ENCODE results near the gene SMIM20. TPM values are rescaled to one million over a fixed set of nuclear protein-coding genes. Genes with fewer than 3 reads are reported as not detected.

SMIM20 gene
- total and polyA plus RNA-seq, 2 experiments from 2014 or later = 56.6 to 82.9 TPM

DNA sequence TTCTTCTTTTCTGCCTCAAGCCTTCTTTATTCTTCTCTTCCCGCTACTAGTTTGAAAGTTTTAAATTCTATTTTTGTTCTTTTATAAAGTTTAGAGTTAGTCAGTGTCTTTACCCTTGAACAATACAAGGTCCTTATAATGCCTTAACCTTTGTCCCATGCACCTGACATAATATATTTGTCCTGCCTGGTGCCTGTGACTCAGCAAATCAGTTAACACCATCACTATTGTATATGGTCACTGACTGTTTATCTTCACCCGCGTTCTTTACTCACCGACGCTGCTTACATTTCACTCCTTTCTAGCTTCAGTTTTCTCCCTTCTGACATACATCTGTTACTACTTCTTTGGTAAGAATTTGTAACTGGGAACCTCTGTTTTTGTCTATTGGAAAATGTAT is 5.7 kb downstream of the SMIM20 start:
- Mint-ChIP-seq H3K36me3 (ENCODE audit: low read depth) (peaks cover 22% of the 10 kb centered on the region), H3K27ac (peak overlapping the region; percentile 16), H3K27me3 (ENCODE audit: insufficient read depth, low read depth, poor library complexity) (peaks cover 6% of the 10 kb centered on the region), H3K4me1 (peaks cover 9% of the 10 kb centered on the region), H3K4me3 (no peak overlapping the region), H3K9me3 (no peaks in the 10 kb centered on the region; the same call in 2 of the 3 replicates)
- TF ChIP-seq EZH2 (IDR thresholded peaks at IDR 0.05; ENCODE audit: low read depth, unreplicated experiment) (no peak), NANOG (IDR thresholded peaks at IDR 0.05; ENCODE audit: borderline replicate concordance) (no peak), REST (IDR thresholded peaks at IDR 0.05; ENCODE audit: unreplicated experiment) (no peak), EZH2phosphoT487 (IDR thresholded peaks at IDR 0.05; ENCODE audit: unreplicated experiment) (no peak), JUNB (IDR thresholded peaks at IDR 0.05; ENCODE audit: unreplicated experiment) (no peak), ZNF331 (CRISPR knock-in tag; IDR thresholded peaks at IDR 0.05; ENCODE audit: low read depth) (no peak), POLR2AphosphoS5 (IDR thresholded peaks at IDR 0.05; ENCODE audit: low read depth) (no peak), CTCF (conservative IDR thresholded peaks at IDR 0.05; ENCODE audit: low read depth in 2 of 2) (no peak), ZNF114 (CRISPR knock-in tag; IDR thresholded peaks at IDR 0.05) (no peak), STAT1 (IDR thresholded peaks at IDR 0.05; ENCODE audit: unreplicated experiment) (no peak), CREB1 (CRISPR knock-in tag; IDR thresholded peaks at IDR 0.05; ENCODE audit: low read depth) (no peak)
- TF ChIP-seq, protein P1, sequence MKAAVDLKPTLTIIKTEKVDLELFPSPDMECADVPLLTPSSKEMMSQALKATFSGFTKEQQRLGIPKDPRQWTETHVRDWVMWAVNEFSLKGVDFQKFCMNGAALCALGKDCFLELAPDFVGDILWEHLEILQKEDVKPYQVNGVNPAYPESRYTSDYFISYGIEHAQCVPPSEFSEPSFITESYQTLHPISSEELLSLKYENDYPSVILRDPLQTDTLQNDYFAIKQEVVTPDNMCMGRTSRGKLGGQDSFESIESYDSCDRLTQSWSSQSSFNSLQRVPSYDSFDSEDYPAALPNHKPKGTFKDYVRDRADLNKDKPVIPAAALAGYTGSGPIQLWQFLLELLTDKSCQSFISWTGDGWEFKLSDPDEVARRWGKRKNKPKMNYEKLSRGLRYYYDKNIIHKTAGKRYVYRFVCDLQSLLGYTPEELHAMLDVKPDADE (IDR thresholded peaks at IDR 0.05) = no peak
- TF ChIP-seq, protein P2, sequence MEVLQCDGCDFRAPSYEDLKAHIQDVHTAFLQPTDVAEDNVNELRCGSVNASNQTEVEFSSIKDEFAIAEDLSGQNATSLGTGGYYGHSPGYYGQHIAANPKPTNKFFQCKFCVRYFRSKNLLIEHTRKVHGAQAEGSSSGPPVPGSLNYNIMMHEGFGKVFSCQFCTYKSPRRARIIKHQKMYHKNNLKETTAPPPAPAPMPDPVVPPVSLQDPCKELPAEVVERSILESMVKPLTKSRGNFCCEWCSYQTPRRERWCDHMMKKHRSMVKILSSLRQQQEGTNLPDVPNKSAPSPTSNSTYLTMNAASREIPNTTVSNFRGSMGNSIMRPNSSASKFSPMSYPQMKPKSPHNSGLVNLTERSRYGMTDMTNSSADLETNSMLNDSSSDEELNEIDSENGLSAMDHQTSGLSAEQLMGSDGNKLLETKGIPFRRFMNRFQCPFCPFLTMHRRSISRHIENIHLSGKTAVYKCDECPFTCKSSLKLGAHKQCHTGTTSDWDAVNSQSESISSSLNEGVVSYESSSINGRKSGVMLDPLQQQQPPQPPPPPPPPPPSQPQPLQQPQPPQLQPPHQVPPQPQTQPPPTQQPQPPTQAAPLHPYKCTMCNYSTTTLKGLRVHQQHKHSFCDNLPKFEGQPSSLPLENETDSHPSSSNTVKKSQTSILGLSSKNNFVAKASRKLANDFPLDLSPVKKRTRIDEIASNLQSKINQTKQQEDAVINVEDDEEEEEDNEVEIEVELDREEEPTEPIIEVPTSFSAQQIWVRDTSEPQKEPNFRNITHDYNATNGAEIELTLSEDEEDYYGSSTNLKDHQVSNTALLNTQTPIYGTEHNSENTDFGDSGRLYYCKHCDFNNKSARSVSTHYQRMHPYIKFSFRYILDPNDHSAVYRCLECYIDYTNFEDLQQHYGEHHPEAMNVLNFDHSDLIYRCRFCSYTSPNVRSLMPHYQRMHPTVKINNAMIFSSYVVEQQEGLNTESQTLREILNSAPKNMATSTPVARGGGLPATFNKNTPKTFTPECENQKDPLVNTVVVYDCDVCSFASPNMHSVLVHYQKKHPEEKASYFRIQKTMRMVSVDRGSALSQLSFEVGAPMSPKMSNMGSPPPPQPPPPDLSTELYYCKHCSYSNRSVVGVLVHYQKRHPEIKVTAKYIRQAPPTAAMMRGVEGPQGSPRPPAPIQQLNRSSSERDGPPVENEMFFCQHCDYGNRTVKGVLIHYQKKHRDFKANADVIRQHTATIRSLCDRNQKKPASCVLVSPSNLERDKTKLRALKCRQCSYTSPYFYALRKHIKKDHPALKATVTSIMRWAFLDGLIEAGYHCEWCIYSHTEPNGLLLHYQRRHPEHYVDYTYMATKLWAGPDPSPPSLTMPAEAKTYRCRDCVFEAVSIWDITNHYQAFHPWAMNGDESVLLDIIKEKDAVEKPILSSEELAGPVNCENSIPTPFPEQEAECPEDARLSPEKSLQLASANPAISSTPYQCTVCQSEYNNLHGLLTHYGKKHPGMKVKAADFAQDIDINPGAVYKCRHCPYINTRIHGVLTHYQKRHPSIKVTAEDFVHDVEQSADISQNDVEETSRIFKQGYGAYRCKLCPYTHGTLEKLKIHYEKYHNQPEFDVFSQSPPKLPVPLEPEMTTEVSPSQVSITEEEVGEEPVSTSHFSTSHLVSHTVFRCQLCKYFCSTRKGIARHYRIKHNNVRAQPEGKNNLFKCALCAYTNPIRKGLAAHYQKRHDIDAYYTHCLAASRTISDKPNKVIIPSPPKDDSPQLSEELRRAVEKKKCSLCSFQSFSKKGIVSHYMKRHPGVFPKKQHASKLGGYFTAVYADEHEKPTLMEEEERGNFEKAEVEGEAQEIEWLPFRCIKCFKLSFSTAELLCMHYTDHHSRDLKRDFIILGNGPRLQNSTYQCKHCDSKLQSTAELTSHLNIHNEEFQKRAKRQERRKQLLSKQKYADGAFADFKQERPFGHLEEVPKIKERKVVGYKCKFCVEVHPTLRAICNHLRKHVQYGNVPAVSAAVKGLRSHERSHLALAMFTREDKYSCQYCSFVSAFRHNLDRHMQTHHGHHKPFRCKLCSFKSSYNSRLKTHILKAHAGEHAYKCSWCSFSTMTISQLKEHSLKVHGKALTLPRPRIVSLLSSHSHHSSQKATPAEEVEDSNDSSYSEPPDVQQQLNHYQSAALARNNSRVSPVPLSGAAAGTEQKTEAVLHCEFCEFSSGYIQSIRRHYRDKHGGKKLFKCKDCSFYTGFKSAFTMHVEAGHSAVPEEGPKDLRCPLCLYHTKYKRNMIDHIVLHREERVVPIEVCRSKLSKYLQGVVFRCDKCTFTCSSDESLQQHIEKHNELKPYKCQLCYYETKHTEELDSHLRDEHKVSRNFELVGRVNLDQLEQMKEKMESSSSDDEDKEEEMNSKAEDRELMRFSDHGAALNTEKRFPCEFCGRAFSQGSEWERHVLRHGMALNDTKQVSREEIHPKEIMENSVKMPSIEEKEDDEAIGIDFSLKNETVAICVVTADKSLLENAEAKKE (CRISPR knock-in tag; IDR thresholded peaks at IDR 0.05) = no peak
- Histone ChIP-seq H3K79me2 (replicated peaks; ENCODE audit: insufficient read depth) (peaks cover 67% of the 10 kb centered on the region), H3K27ac (ENCODE audit: low read depth) (no peak overlapping the region), H3K9me2 (ENCODE audit: insufficient read depth) (no peaks in the 10 kb centered on the region), H3F3A (replicated peaks; ENCODE audit: low read depth) (no peaks in the 10 kb centered on the region), H3K4me2 (no peak overlapping the region), H3K27me3 (ENCODE audit: insufficient read depth) (no peaks in the 10 kb centered on the region), H4K20me1 (replicated peaks; ENCODE audit: insufficient read depth) (peaks cover 4% of the 10 kb centered on the region), H2AFZ (no peak overlapping the region), H3K36me3 (ENCODE audit: insufficient read depth) (no peaks in the 10 kb centered on the region), H3K4me3 (no peak overlapping the region), H3K4me1 (ENCODE audit: insufficient read depth) (peaks cover 8% of the 10 kb centered on the region)
- DNase-seq (ENCODE audit: low spot score) = no peak
- no peak for ATAC-seq

Measured in GM23338 (cell line).